ENCODE measurements around the gene TSPAN5. TPM values are rescaled to one million over a fixed set of nuclear protein-coding genes. Genes with fewer than 3 reads are reported as not detected.

TSPAN5 gene
- total RNA-seq, 2 experiments from 2014 or later: 1.8 to 2.8 TPM

DNA sequence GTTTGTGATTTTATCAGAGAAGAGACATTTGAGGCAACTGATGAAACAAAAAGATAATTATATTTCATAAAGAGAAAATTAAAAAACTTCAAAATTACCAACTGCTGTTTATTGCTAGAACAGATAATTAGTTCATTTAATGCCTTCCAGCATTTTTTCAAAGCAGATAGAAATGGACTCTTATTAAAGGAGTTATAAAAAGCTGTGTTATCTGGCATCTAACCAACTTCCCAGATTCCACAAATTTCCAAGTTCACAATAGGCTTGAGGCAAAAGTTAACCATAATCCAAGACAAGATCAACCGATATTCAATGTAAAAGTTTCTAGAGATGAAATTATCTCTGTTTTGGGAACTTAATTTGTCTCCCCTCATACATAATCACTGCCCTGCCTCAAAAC is 152.4 kb downstream of the TSPAN5 start:
- Histone ChIP-seq H3K27me3 (ENCODE audit: control insufficient read depth in 1 of 2, insufficient read depth in 2 of 2, low read length in 2 of 2) (no peaks in the 10 kb centered on the region), H3K4me1 (ENCODE audit: insufficient read depth, low read length) (peaks cover 3% of the 10 kb centered on the region), H3K27ac (ENCODE audit: low read depth in 1 of 2, low read length in 2 of 2) (no peak overlapping the region), H3K4me3 (ENCODE audit: low read length) (no peak overlapping the region), H3K36me3 (ENCODE audit: insufficient read depth, low read length) (peaks cover 3% of the 10 kb centered on the region), H3K9me3 (ENCODE audit: control insufficient read depth in 1 of 2, insufficient read depth in 1 of 2, low read length in 2 of 2) (no peaks in the 10 kb centered on the region)
- Mint-ChIP-seq H3K36me3 (ENCODE audit: low read depth) (peaks cover 9% of the 10 kb centered on the region), H3K4me1 (ENCODE audit: low read depth) (peaks cover 5% of the 10 kb centered on the region), H3K27ac (no peak overlapping the region), H3K27me3 (no peaks in the 10 kb centered on the region), H3K4me3 (no peak overlapping the region), H3K9me3 (no peaks in the 10 kb centered on the region)
- intact Hi-C loops (cut with DNase I, micrococcal nuclease): no loop called here
- ChIA-PET POLR2A (no interaction called here), CTCF (interaction anchor here (0.7 kb wide), 1 partner anchor 16 kb away, joined by 4 read pairs; no protein-coding TSS in a partner anchor)
- TF ChIP-seq, protein P1, sequence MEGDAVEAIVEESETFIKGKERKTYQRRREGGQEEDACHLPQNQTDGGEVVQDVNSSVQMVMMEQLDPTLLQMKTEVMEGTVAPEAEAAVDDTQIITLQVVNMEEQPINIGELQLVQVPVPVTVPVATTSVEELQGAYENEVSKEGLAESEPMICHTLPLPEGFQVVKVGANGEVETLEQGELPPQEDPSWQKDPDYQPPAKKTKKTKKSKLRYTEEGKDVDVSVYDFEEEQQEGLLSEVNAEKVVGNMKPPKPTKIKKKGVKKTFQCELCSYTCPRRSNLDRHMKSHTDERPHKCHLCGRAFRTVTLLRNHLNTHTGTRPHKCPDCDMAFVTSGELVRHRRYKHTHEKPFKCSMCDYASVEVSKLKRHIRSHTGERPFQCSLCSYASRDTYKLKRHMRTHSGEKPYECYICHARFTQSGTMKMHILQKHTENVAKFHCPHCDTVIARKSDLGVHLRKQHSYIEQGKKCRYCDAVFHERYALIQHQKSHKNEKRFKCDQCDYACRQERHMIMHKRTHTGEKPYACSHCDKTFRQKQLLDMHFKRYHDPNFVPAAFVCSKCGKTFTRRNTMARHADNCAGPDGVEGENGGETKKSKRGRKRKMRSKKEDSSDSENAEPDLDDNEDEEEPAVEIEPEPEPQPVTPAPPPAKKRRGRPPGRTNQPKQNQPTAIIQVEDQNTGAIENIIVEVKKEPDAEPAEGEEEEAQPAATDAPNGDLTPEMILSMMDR (IDR thresholded peaks at IDR 0.05): no peak
- ATAC-seq (ENCODE audit: poor library complexity) (no peak), DNase-seq (no peak)

DNA sequence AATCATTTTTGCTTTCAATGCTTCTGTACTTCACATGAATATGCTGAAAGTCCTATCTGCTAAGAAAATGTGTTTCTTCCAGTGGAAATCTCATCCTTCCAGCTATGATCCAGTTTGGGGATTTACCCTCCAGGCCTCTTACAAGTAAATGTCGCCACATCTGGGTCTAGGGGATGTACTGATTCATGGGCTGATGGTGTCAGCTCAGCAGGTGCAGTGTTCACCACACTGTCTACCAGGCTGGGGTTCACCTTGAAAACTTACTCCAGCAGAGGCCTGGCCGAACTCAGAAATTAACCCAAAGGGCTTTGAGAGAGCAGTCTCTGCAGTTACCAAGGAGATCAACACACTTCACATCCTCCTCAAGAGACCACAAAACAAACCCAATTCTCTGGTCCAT is 154.3 kb downstream of the TSPAN5 start:
- H3K27me3 Mint-ChIP-seq: no peaks in the 10 kb centered on the region
- H3K4me1 ChIP-seq (ENCODE audit: insufficient read depth, low read length): no peaks in the 10 kb centered on the region
- DNase-seq: no peak
- peaks cover 3% of the 10 kb centered on the region for H3K36me3 ChIP-seq (ENCODE audit: insufficient read depth, low read length)
- no peak overlapping the region for H3K4me3 ChIP-seq (ENCODE audit: low read length)
- no peak for ATAC-seq (ENCODE audit: poor library complexity)
- no peaks in the 10 kb centered on the region for H3K4me1 Mint-ChIP-seq (ENCODE audit: low read depth)
- no peak overlapping the region for H3K27ac Mint-ChIP-seq
- TF ChIP-seq, protein P1 (IDR thresholded peaks at IDR 0.05): no peak
- H3K9me3 ChIP-seq (ENCODE audit: control insufficient read depth in 1 of 2, insufficient read depth in 1 of 2, low read length in 2 of 2): peaks cover 0 to under 1% of the 10 kb centered on the region in 2 experiments
- H3K9me3 Mint-ChIP-seq: no peaks in the 10 kb centered on the region
- H3K27ac ChIP-seq (ENCODE audit: low read depth in 1 of 2, low read length in 2 of 2): no peak overlapping the region
- POLR2A ChIA-PET: no interaction called here
- H3K27me3 ChIP-seq (ENCODE audit: control insufficient read depth in 1 of 2, insufficient read depth in 2 of 2, low read length in 2 of 2): no peaks in the 10 kb centered on the region
- intact Hi-C loops (cut with DNase I, micrococcal nuclease): no loop called here
- CTCF ChIA-PET: no interaction called here
- H3K4me3 Mint-ChIP-seq: no peak overlapping the region
- H3K36me3 Mint-ChIP-seq (ENCODE audit: low read depth): peaks cover 9% of the 10 kb centered on the region

- no peak overlapping the region for H3K27ac Mint-ChIP-seq
Measured at GRCh38 chr4:98503676-98504075, 154.7 kb downstream of the TSPAN5 start.

More at GRCh38 chr4:98503676-98504075, 154.7 kb downstream of the TSPAN5 start:
- Mint-ChIP-seq H3K4me1 (ENCODE audit: low read depth) (no peaks in the 10 kb centered on the region), H3K4me3 (no peak overlapping the region), H3K9me3 (no peaks in the 10 kb centered on the region), H3K36me3 (ENCODE audit: low read depth) (peaks cover 9% of the 10 kb centered on the region), H3K27me3 (no peaks in the 10 kb centered on the region)
- H3K27me3 ChIP-seq (ENCODE audit: control insufficient read depth in 1 of 2, insufficient read depth in 2 of 2, low read length in 2 of 2): no peaks in the 10 kb centered on the region
- no peak overlapping the region for H3K27ac ChIP-seq (ENCODE audit: low read depth in 1 of 2, low read length in 2 of 2)
- ChIA-PET CTCF (no interaction called here), POLR2A (no interaction called here)
- intact Hi-C loops (cut with DNase I, micrococcal nuclease): no loop called here
- DNase-seq (no peak), ATAC-seq (ENCODE audit: poor library complexity) (no peak)
- no peak overlapping the region for H3K4me3 ChIP-seq (ENCODE audit: low read length)
- H3K4me1 ChIP-seq (ENCODE audit: insufficient read depth, low read length): no peaks in the 10 kb centered on the region
- peaks cover 0 to 4% of the 10 kb centered on the region in 2 experiments for H3K9me3 ChIP-seq (ENCODE audit: control insufficient read depth in 1 of 2, insufficient read depth in 1 of 2, low read length in 2 of 2)
- TF ChIP-seq, protein P1 (IDR thresholded peaks at IDR 0.05): no peak
- peaks cover 3% of the 10 kb centered on the region for H3K36me3 ChIP-seq (ENCODE audit: insufficient read depth, low read length)
